Skeletal muscle tissue (tissue), 4 donors: ENCODE measurements around the gene XAGE3. TPM values are rescaled to one million over a fixed set of nuclear protein-coding genes. Genes with fewer than 3 reads are reported as not detected.
"Not testable (repeated sequence)": the region's sequence is repeated elsewhere in the genome, so short reads cannot be mapped to it uniquely, and the experiment has no call there.

ENCODE experiments used
- H3K27ac ChIP-seq: one replicate; pipeline ENCODE4 v1.7.0; 2013; ENCODE audit warnings: mild to moderate bottlenecking, low read depth, low read length, inconsistent platforms
- H3K27me3 ChIP-seq, 3 donors: one replicate each; pipeline ENCODE4 v1.7.0; 2013; ENCODE audit warnings: low read length in 3 of 3; ENCODE audit not compliant: control insufficient read depth in 3 of 3, insufficient read depth in 3 of 3
- H3K36me3 ChIP-seq, 3 donors: one replicate each; pipeline ENCODE4 v1.7.0; 2013; ENCODE audit warnings: low read length in 3 of 3; ENCODE audit not compliant: control insufficient read depth in 3 of 3, insufficient read depth in 3 of 3
- H3K4me1 ChIP-seq, 3 donors: one replicate each; pipeline ENCODE4 v1.7.0; 2013; ENCODE audit warnings: low read length in 3 of 3, mild to moderate bottlenecking in 3 of 3; ENCODE audit not compliant: control insufficient read depth in 3 of 3, insufficient read depth in 3 of 3
- H3K4me3 ChIP-seq, 3 donors: one replicate each; pipeline ENCODE4 v1.7.0; 2013; ENCODE audit warnings: low read length in 3 of 3
- H3K9ac ChIP-seq, 3 donors: one replicate each; pipeline ENCODE4 v1.7.0; 2013; ENCODE audit warnings: low read length in 3 of 3, mild to moderate bottlenecking in 3 of 3, moderate library complexity in 2 of 3, low read depth in 1 of 3
- H3K9me3 ChIP-seq, 3 donors: one replicate each; pipeline ENCODE4 v1.7.0; 2013; ENCODE audit warnings: low read length in 3 of 3; ENCODE audit not compliant: control insufficient read depth in 3 of 3
- total RNA-seq: library from RNA; depleted of rRNA; stranded (reverse); fragments of >200 nt; gene quantifications from one replicate; pipeline ENCODE4 v1.2.3, GENCODE V29; 2014
- donor health status: Osteomylitis.

XAGE3 gene
- total RNA-seq, 1 donor from 2014 or later, result not detected

- not testable (repeated sequence) for H3K4me3 ChIP-seq, H3K4me1 ChIP-seq, H3K9ac ChIP-seq, H3K27me3 ChIP-seq, H3K36me3 ChIP-seq, H3K9me3 ChIP-seq, H3K27ac ChIP-seq
These were observed 24.3 kb downstream of the XAGE3 start for GRCh38 chrX:52843619-52844018.

GRCh38 chrX:52839137-52839536 is 28.7 kb downstream of the XAGE3 start:
- Histone ChIP-seq H3K4me3 (no peak overlapping the region), H3K27me3 (no peaks in the 10 kb centered on the region), H3K4me1 (no peaks in the 10 kb centered on the region), H3K9ac (no peak overlapping the region), H3K36me3 (no peaks in the 10 kb centered on the region), H3K9me3 (no peaks in the 10 kb centered on the region), H3K27ac (no peak overlapping the region)

GRCh38 chrX:52830551-52830950 is 37.3 kb downstream of the XAGE3 start:
- no peaks in the 10 kb centered on the region for H3K9me3 ChIP-seq
- no peaks in the 10 kb centered on the region for H3K4me1 ChIP-seq
- H3K27me3 ChIP-seq, result no peaks in the 10 kb centered on the region
- no peaks in the 10 kb centered on the region for H3K36me3 ChIP-seq
- no peak overlapping the region for H3K27ac ChIP-seq
- no peak overlapping the region for H3K4me3 ChIP-seq
- no peak overlapping the region for H3K9ac ChIP-seq

- Histone ChIP-seq H3K9ac (no peak overlapping the region), H3K4me3 (no peak overlapping the region), H3K4me1 (no peaks in the 10 kb centered on the region), H3K27ac (no peak overlapping the region), H3K27me3 (peaks cover 0 to 9% (median 0%) of the 10 kb centered on the region in 3 donors), H3K36me3 (no peaks in the 10 kb centered on the region), H3K9me3 (no peaks in the 10 kb centered on the region)
These were observed 43.3 kb downstream of the XAGE3 start for GRCh38 chrX:52824608-52825007.

DNA sequence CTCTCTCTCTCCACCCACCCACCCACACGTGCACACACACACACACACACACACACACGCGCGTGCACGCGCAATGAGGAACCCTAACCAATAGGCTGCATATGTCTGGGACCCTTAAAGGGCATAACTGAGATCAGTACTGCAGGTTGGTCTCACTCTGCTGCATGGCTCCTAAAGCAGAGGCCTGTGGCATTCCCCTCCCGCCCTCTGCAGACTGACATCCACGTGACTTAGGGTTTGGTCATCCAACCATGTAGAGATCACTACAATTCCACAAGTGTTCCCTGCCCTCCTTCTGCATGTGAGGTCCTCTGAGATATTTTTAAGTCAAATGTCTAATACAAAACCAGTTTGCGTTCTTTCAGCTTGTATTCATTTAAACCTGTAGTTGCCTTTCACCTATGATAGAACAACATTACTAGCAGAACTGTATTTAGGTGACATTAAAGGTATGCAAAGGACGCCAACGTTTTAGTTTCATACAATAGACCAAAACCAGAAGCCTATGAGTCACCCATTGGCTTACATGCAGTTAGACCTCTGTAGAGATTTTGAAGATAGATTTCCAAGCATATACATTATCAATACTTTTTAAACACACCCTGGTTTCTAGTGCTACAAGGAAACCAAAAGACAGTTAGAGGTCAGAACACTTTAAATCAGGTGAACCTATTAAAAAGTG is 46.7 kb downstream of the XAGE3 start:
- peaks cover 0 to 12% (median 0%) of the 10 kb centered on the region in 3 donors for H3K27me3 ChIP-seq
- no peaks in the 10 kb centered on the region for H3K9me3 ChIP-seq
- H3K4me3 ChIP-seq, result no peak overlapping the region
- no peak overlapping the region for H3K9ac ChIP-seq
- H3K4me1 ChIP-seq, result no peaks in the 10 kb centered on the region
- H3K27ac ChIP-seq, result no peak overlapping the region
- no peaks in the 10 kb centered on the region for H3K36me3 ChIP-seq

DNA sequence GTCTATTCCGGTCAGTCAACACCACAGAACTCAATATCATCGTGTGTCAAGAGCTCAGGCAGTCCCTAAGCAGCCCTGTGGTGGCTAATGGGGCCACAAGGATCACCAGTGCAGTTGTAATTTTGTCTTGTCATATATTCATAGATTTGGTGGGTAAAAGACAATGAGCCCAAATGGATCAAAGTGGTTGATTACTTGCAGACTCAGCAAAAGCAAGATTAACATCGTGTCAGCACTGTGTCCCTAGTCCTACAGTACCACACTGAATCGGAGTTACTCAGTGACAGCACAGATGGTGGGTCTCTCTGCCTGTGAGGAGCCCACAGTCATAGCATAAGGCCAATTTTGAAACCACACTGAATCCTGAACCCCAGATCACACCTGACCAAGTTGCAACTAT is 48.1 kb downstream of the XAGE3 start:
- peaks cover 0 to 12% (median 0%) of the 10 kb centered on the region in 3 donors for H3K27me3 ChIP-seq
- no peak overlapping the region for H3K27ac ChIP-seq
- no peaks in the 10 kb centered on the region for H3K9me3 ChIP-seq
- H3K36me3 ChIP-seq, result no peaks in the 10 kb centered on the region
- no peaks in the 10 kb centered on the region for H3K4me1 ChIP-seq
- no peak overlapping the region for H3K4me3 ChIP-seq
- no peak overlapping the region for H3K9ac ChIP-seq

Other genes starting within 250 kb of the XAGE3 start
- gene SSX7, start 213.2 kb downstream of the XAGE3 start, total RNA-seq, result not detected
- not detected for gene SSX2, start 160.9 kb downstream of the XAGE3 start, total RNA-seq
- not detected for gene SSX2B, start 116.8 kb downstream of the XAGE3 start, total RNA-seq
- not detected for gene SPANXN5, start 70.7 kb downstream of the XAGE3 start, total RNA-seq
- not detected for gene XAGE5, start 56.8 kb downstream of the XAGE3 start, total RNA-seq
- gene FAM156B, start 29.2 kb upstream of the XAGE3 start, total RNA-seq, result 21.9 TPM
- 3.7 TPM for gene FAM156A, start 90.4 kb upstream of the XAGE3 start, total RNA-seq
- 2.1 TPM for gene GPR173, start 180.7 kb upstream of the XAGE3 start, total RNA-seq
- gene TSPYL2, start 214.3 kb upstream of the XAGE3 start, total RNA-seq, result 7.3 TPM
- gene KANTR, start 226.1 kb upstream of the XAGE3 start, total RNA-seq, result 12.0 TPM